Measurements from ENCODE around the gene ENHO.
A peak's percentile ranks its signal among the peaks of the same experiment; 100 is the strongest.

The ENHO gene

GRCh38 chr9:34566972-34567371, 44.2 kb upstream of the ENHO start:
- TF ChIP-seq CTCF (IDR thresholded peaks at IDR 0.05; ENCODE audit: borderline replicate concordance, insufficient read depth, low read depth, low read length) = no peak
- no peak overlapping the region for H3K4me3 ChIP-seq (ENCODE audit: low read depth, low read length)

GRCh38 chr9:34566322-34566721, 43.5 kb upstream of the ENHO start:
- H3K4me3 ChIP-seq (ENCODE audit: low read depth, low read length) = no peak overlapping the region
- TF ChIP-seq CTCF (IDR thresholded peaks at IDR 0.05; ENCODE audit: borderline replicate concordance, insufficient read depth, low read depth, low read length) = no peak

GRCh38 chr9:34565856-34566255, 43.1 kb upstream of the ENHO start:
- TF ChIP-seq CTCF (IDR thresholded peaks at IDR 0.05; ENCODE audit: borderline replicate concordance, insufficient read depth, low read depth, low read length) = no peak
- H3K4me3 ChIP-seq (ENCODE audit: low read depth, low read length) = no peak overlapping the region

- no peak overlapping the region for H3K4me3 ChIP-seq (ENCODE audit: low read depth, low read length)
These were observed 41.8 kb upstream of the ENHO start for GRCh38 chr9:34564617-34565016.

DNA sequence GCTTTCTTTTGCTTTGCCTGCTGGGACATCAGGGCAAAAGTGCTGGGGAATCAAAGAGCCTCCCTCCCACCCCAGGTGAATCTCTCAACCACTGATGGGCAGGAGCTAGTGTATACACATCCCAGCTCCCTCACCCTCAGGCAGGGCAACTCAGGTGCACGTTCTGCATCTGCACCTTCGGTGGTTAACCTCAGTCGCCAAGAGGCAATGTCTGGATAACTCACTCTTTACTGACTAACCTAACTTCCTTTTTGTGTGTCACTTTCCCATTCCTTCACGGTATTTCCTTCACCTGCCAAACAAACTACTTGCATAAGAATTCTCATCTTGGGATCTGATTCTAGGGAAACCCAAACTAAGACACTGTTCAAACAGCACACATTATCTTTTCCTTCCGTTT, 40.5 kb upstream of the ENHO start:
- TF ChIP-seq CTCF (IDR thresholded peaks at IDR 0.05; ENCODE audit: borderline replicate concordance, insufficient read depth, low read depth, low read length) = no peak
- H3K4me3 ChIP-seq (ENCODE audit: low read depth, low read length) = no peak overlapping the region

More at GRCh38 chr9:34564617-34565016, 41.8 kb upstream of the ENHO start:
- no peak for TF ChIP-seq CTCF (IDR thresholded peaks at IDR 0.05; ENCODE audit: borderline replicate concordance, insufficient read depth, low read depth, low read length)

DNA sequence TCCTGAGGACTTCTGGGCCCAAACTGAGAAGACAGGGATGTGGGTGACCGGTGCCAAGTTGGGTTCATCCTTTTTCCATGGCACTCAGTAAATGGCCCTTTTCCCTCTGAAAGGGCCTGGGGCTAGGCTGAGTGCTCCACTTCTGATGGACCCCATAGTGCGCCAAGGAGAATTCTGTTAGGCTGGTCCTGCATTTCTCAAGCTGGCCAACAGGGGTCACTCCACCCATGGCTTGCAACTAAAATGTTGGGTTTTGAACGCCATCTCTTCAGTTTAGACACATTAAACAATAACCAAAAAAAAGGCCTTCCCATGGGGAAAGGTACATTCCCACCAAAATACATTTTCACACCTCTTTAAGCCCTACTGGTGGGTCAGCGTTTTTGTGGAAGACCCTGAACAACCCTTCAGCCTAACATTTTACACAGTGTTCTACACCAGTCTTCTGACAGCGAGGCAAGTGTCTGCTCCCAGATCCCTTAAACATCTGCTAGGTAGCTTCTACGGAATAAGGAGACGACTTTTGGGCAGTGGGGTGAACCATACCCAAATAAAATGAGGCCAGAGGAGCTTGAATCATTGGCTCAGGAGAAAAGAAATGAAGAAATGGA, 39.5 kb upstream of the ENHO start:
- TF ChIP-seq CTCF (IDR thresholded peaks at IDR 0.05; ENCODE audit: borderline replicate concordance, insufficient read depth, low read depth, low read length) = peak; percentile 78
- H3K4me3 ChIP-seq (ENCODE audit: low read depth, low read length) = no peak overlapping the region

DNA sequence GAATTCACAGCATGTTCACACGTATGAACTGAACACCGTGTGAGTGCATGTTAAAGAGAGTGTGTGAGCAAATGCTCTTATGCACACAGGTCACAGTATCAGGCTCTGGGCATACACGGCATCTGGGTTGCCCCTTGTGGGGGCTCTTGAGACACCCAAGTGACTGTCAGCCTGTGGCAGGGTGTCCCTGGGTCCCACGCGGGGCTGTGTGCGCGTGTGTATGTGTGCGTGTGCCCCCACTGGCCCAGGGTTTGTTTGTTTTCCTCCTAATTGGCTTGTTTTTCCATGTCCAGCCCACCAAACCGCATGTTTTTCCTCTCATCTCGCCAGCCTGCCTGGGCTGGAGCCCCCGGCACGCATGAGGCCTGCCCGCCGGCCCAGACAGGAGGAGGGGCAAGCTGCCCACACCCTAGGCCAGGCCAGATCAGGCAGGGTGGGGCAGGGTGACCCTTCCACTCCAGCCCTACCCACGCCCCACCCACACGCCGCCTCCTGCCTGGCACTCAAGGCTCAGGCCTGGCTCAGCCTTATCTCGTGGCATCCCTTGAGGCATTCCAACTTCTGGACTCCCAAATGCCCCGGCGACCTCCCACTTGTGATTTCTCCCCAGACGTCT, 37.9 kb upstream of the ENHO start:
- no peak for TF ChIP-seq CTCF (IDR thresholded peaks at IDR 0.05; ENCODE audit: borderline replicate concordance, insufficient read depth, low read depth, low read length)
- H3K4me3 ChIP-seq (ENCODE audit: low read depth, low read length) = no peak overlapping the region
